ENCODE measurements around the gene PRR36.

GRCh38 chr19:7820588-7820987, 53.6 kb downstream of the PRR36 start:
- TF ChIP-seq CTCF (IDR thresholded peaks at IDR 0.05 in 8 of 11, conservative IDR thresholded peaks at IDR 0.05 in 3 of 11) = no peak
- no peak for TF ChIP-seq POLR2A (IDR thresholded peaks at IDR 0.05)
- TF ChIP-seq POLR2AphosphoS5 (IDR thresholded peaks at IDR 0.05) = no peak
